Activated CD8-positive, alpha-beta T cell treated with anti-CD3 and anti-CD28 coated beads for 36 hours (primary cell): ENCODE results near the gene IL2. TPM values are rescaled to one million over a fixed set of nuclear protein-coding genes. Genes with fewer than 3 reads are reported as not detected.

Experiments
- ATAC-seq: fragments of 200-7000 bp; cut with Tn5 transposase; one replicate; pipeline ENCODE4 v1.10.0; 2021; ENCODE audit warnings: mild to moderate bottlenecking, moderate library complexity
- CTCF ChIA-PET: fragments of 350-600 bp; sonication (Branson Sonifier 250); formaldehyde crosslinking; loops from one replicate; lab custom pipeline; 2021; ENCODE audit warnings: antibody characterized with exemption; lab: Charles Lee
- POLR2A ChIA-PET: fragments of 350-600 bp; sonication (Branson Sonifier 250); formaldehyde crosslinking; loops from one replicate; lab custom pipeline; 2021; ENCODE audit warnings: antibody characterized with exemption; lab: Charles Lee
- DNase-seq: peaks from one replicate; pipeline ENCODE4 v3.0.0-alpha.2; 2020
- H3K27ac Mint-ChIP-seq: one replicate; pipeline ENCODE4 v1.8.0; 2021; ENCODE audit warnings: mild to moderate bottlenecking, mixed read lengths
- H3K27me3 Mint-ChIP-seq: one replicate; pipeline ENCODE4 v1.8.0; 2021; ENCODE audit warnings: mixed read lengths
- H3K36me3 Mint-ChIP-seq: one replicate; pipeline ENCODE4 v1.8.0; 2021; ENCODE audit warnings: low read depth, mixed read lengths
- H3K4me1 Mint-ChIP-seq: one replicate; pipeline ENCODE4 v1.8.0; 2021; ENCODE audit warnings: low read depth, mixed read lengths
- H3K4me3 Mint-ChIP-seq: one replicate; pipeline ENCODE4 v1.8.0; 2021; ENCODE audit warnings: mild to moderate bottlenecking, moderate library complexity, mixed read lengths
- H3K9me3 Mint-ChIP-seq: one replicate; pipeline ENCODE4 v1.8.0; 2021; ENCODE audit warnings: mixed read lengths
- CTCF ChIP-seq: fragments of 200-600 bp; IDR thresholded peaks from one replicate; pipeline ENCODE4 v1.8.0; 2022; ENCODE audit warnings: antibody characterized with exemption, mild to moderate bottlenecking
- intact Hi-C: fragments of 100-400 bp; cut with micrococcal nuclease; formaldehyde crosslinking; loops from one replicate; pipeline ENCODE4 v1.10.0; 2022
- total RNA-seq, 2 experiments: library from RNA; stranded (reverse); gene quantifications; one replicate each; pipeline ENCODE4 v1.2.3, GENCODE V29; 2021

Gene IL2
- total RNA-seq, 2 experiments from 2014 or later = 5.4 to 8.9 TPM

- H3K27ac Mint-ChIP-seq = no peak overlapping the region
- POLR2A ChIA-PET = no interaction called here
- H3K36me3 Mint-ChIP-seq = peaks cover 6% of the 10 kb centered on the region
- H3K9me3 Mint-ChIP-seq = peaks cover 9% of the 10 kb centered on the region
- DNase-seq = no peak
- CTCF ChIA-PET = no interaction called here
- TF ChIP-seq CTCF = no peak
- H3K4me3 Mint-ChIP-seq = no peak overlapping the region
- H3K27me3 Mint-ChIP-seq = peaks cover 12% of the 10 kb centered on the region
- peaks cover 4% of the 10 kb centered on the region for H3K4me1 Mint-ChIP-seq
- ATAC-seq = no peak
- intact Hi-C loops = no loop called here
Observed at GRCh38 chr4:122483481-122483880, 27.0 kb upstream of the IL2 start.

GRCh38 chr4:122481766-122482405 lies 25.4 kb upstream of the IL2 start:
- no peaks in the 10 kb centered on the region for H3K9me3 Mint-ChIP-seq
- ChIA-PET POLR2A (no interaction called here), CTCF (no interaction called here)
- H3K27ac Mint-ChIP-seq = no peak overlapping the region
- ATAC-seq (no peak), DNase-seq (no peak)
- intact Hi-C loops = no loop called here
- no peak overlapping the region for H3K4me3 Mint-ChIP-seq
- no peaks in the 10 kb centered on the region for H3K36me3 Mint-ChIP-seq
- no peak for TF ChIP-seq CTCF
- H3K27me3 Mint-ChIP-seq = peaks cover 8% of the 10 kb centered on the region
- peaks cover 12% of the 10 kb centered on the region for H3K4me1 Mint-ChIP-seq

- H3K36me3 Mint-ChIP-seq = no peaks in the 10 kb centered on the region
- TF ChIP-seq CTCF = no peak
- H3K4me1 Mint-ChIP-seq = peaks cover 16% of the 10 kb centered on the region
- ChIA-PET POLR2A (no interaction called here), CTCF (no interaction called here)
- peaks cover 6% of the 10 kb centered on the region for H3K27me3 Mint-ChIP-seq
- no peak overlapping the region for H3K4me3 Mint-ChIP-seq
- H3K27ac Mint-ChIP-seq = no peak overlapping the region
- H3K9me3 Mint-ChIP-seq = no peaks in the 10 kb centered on the region
- intact Hi-C loops = no loop called here
- DNase-seq (no peak), ATAC-seq (no peak)
Observed at GRCh38 chr4:122480655-122481487, 24.3 kb upstream of the IL2 start.

- intact Hi-C loops = no loop called here
Observed at GRCh38 chr4:122479935-122480416, 23.5 kb upstream of the IL2 start.

More at GRCh38 chr4:122479935-122480416, 23.5 kb upstream of the IL2 start:
- H3K27me3 Mint-ChIP-seq = peaks cover 6% of the 10 kb centered on the region
- no peak overlapping the region for H3K27ac Mint-ChIP-seq
- no peak for TF ChIP-seq CTCF
- no peaks in the 10 kb centered on the region for H3K36me3 Mint-ChIP-seq
- POLR2A ChIA-PET = no interaction called here
- CTCF ChIA-PET = interaction anchor here (1.1 kb wide), 1 partner anchor 9 kb away, joined by 3 read pairs; no protein-coding TSS in a partner anchor
- ATAC-seq (no peak), DNase-seq (peak; percentile 4)
- peaks cover 3% of the 10 kb centered on the region for H3K9me3 Mint-ChIP-seq
- no peak overlapping the region for H3K4me3 Mint-ChIP-seq
- peaks cover 16% of the 10 kb centered on the region for H3K4me1 Mint-ChIP-seq
